Suprapubic skin (tissue), 4 donors: Measurements from ENCODE around the gene CLDND2. TPM values are rescaled to one million over a fixed set of nuclear protein-coding genes. Genes with fewer than 3 reads are reported as not detected.

Experiments used
- DNase-seq, 2 donors: peaks; one replicate each; pipeline ENCODE4 v3.0.0-alpha.2; 2019; ENCODE audit warnings: low spot score in 2 of 2
- H3K27ac ChIP-seq: fragments of 200-600 bp; sonication (generic); one replicate; pipeline ENCODE4 v1.5.1; 2019
- H3K27me3 ChIP-seq: fragments of 200-600 bp; sonication (generic); one replicate; pipeline ENCODE4 v1.5.1; 2019
- H3K36me3 ChIP-seq: fragments of 200-600 bp; sonication (generic); one replicate; pipeline ENCODE4 v1.5.1; 2019
- H3K4me1 ChIP-seq: fragments of 200-600 bp; sonication (generic); one replicate; pipeline ENCODE4 v1.5.1; 2019
- H3K4me3 ChIP-seq: fragments of 200-600 bp; sonication (generic); one replicate; pipeline ENCODE4 v1.5.1; 2019; ENCODE audit warnings: mild to moderate bottlenecking
- H3K9me3 ChIP-seq: fragments of 200-600 bp; sonication (generic); one replicate; pipeline ENCODE4 v1.5.1; 2019
- CTCF ChIP-seq, 2 donors: fragments of 200-600 bp in 1 of 2; fragments of 450-650 bp in 1 of 2; sonication (generic) in 1 of 2; IDR thresholded peaks; one replicate each; pipeline ENCODE4 v1.5.1; 2016 to 2019; ENCODE audit warnings: antibody characterized with exemption in 2 of 2, mild to moderate bottlenecking in 1 of 2, moderate library complexity in 1 of 2
- EP300 ChIP-seq: sonication (generic); formaldehyde crosslinking; IDR thresholded peaks from one replicate; pipeline ENCODE4 v1.6.1; 2017; ENCODE audit warnings: antibody characterized with exemption
- POLR2A ChIP-seq, 2 donors: fragments of 450-650 bp; IDR thresholded peaks; one replicate each; pipeline ENCODE4 v1.6.1; 2017; ENCODE audit warnings: antibody characterized with exemption in 2 of 2, mild to moderate bottlenecking in 2 of 2, moderate library complexity in 2 of 2
- POLR2AphosphoS5 ChIP-seq, 3 donors: sonication (generic); formaldehyde crosslinking; IDR thresholded peaks; one replicate each; pipeline ENCODE4 v1.6.1; 2017; ENCODE audit warnings: antibody characterized with exemption in 3 of 3
- WGBS: methylation state at CpG from one replicate; pipeline ENCODE4 v1.1.5; 2018; 5-methylcytosine and 5-hydroxymethylcytosine counted together
- total RNA-seq, 4 donors: library from RNA; depleted of rRNA; stranded (reverse); fragments of >200 nt; gene quantifications; one replicate each; pipeline ENCODE4 v1.1.0, GENCODE V29; 2016

The CLDND2 gene
- total RNA-seq, 4 donors from 2014 or later: not detected

GRCh38 chr19:51356159-51356801, 12.5 kb downstream of the CLDND2 start:
- no peaks in the 10 kb centered on the region for H3K27me3 ChIP-seq
- TF ChIP-seq POLR2AphosphoS5 (IDR thresholded peaks at IDR 0.05): no peak
- TF ChIP-seq CTCF (IDR thresholded peaks at IDR 0.05): no peak
- TF ChIP-seq EP300: no peak
- TF ChIP-seq POLR2A (IDR thresholded peaks at IDR 0.05): no peak
- H3K27ac ChIP-seq: no peak overlapping the region
- DNase-seq: no peak
- H3K4me3 ChIP-seq: no peak overlapping the region
- H3K36me3 ChIP-seq: peaks cover 16% of the 10 kb centered on the region
- WGBS: 93% methylated on average over 10 of the region's 10 CpGs
- H3K9me3 ChIP-seq: no peaks in the 10 kb centered on the region
- H3K4me1 ChIP-seq: peaks cover 7% of the 10 kb centered on the region

GRCh38 chr19:51354742-51355148, 14.1 kb downstream of the CLDND2 start:
- TF ChIP-seq POLR2A (IDR thresholded peaks at IDR 0.05): no peak
- TF ChIP-seq POLR2AphosphoS5 (IDR thresholded peaks at IDR 0.05): no peak
- TF ChIP-seq CTCF (IDR thresholded peaks at IDR 0.05): no peak
- no peak for TF ChIP-seq EP300
- WGBS: 59% methylated on average over 8 of the region's 8 CpGs
- H3K4me1 ChIP-seq: peaks cover 7% of the 10 kb centered on the region
- no peaks in the 10 kb centered on the region for H3K9me3 ChIP-seq
- peaks cover 31% of the 10 kb centered on the region for H3K36me3 ChIP-seq
- H3K27ac ChIP-seq: no peak overlapping the region
- no peaks in the 10 kb centered on the region for H3K27me3 ChIP-seq
- H3K4me3 ChIP-seq: no peak overlapping the region
- DNase-seq: no peak

- H3K27me3 ChIP-seq: no peaks in the 10 kb centered on the region
- no peak overlapping the region for H3K27ac ChIP-seq
- H3K4me3 ChIP-seq: no peak overlapping the region
- no peaks in the 10 kb centered on the region for H3K9me3 ChIP-seq
- no peak for DNase-seq
- TF ChIP-seq EP300: no peak
- no peak for TF ChIP-seq CTCF (IDR thresholded peaks at IDR 0.05)
- TF ChIP-seq POLR2AphosphoS5 (IDR thresholded peaks at IDR 0.05): no peak
- no peak for TF ChIP-seq POLR2A (IDR thresholded peaks at IDR 0.05)
- peaks cover 7% of the 10 kb centered on the region for H3K4me1 ChIP-seq
- 68% methylated on average over 12 of the region's 12 CpGs for WGBS
- H3K36me3 ChIP-seq: peaks cover 36% of the 10 kb centered on the region
These were observed 14.6 kb downstream of the CLDND2 start for GRCh38 chr19:51354103-51354741.

GRCh38 chr19:51352783-51353360, 15.9 kb downstream of the CLDND2 start:
- TF ChIP-seq POLR2A (IDR thresholded peaks at IDR 0.05): no peak
- TF ChIP-seq POLR2AphosphoS5 (IDR thresholded peaks at IDR 0.05): no peak
- no peak for TF ChIP-seq CTCF (IDR thresholded peaks at IDR 0.05)
- TF ChIP-seq EP300: no peak
- WGBS: 94% methylated on average over 10 of the region's 16 CpGs
- DNase-seq: no peak
- Histone ChIP-seq H3K4me1 (peaks cover 7% of the 10 kb centered on the region), H3K27me3 (no peaks in the 10 kb centered on the region), H3K4me3 (no peak overlapping the region), H3K27ac (no peak overlapping the region), H3K36me3 (peaks cover 39% of the 10 kb centered on the region), H3K9me3 (no peaks in the 10 kb centered on the region)

GRCh38 chr19:51351266-51351990, 17.4 kb downstream of the CLDND2 start:
- no peak overlapping the region for H3K27ac ChIP-seq
- H3K27me3 ChIP-seq: no peaks in the 10 kb centered on the region
- no peak overlapping the region for H3K4me3 ChIP-seq
- peaks cover 7% of the 10 kb centered on the region for H3K4me1 ChIP-seq
- H3K9me3 ChIP-seq: no peaks in the 10 kb centered on the region
- TF ChIP-seq POLR2A (IDR thresholded peaks at IDR 0.05) (no peak), EP300 (no peak), POLR2AphosphoS5 (IDR thresholded peaks at IDR 0.05) (no peak), CTCF (IDR thresholded peaks at IDR 0.05) (no peak)
- no peak for DNase-seq
- 94% methylated on average over 11 of the region's 11 CpGs for WGBS
- H3K36me3 ChIP-seq: peaks cover 53% of the 10 kb centered on the region
